ENCODE data around the gene ACSS1. TPM values are rescaled to one million over a fixed set of nuclear protein-coding genes. Genes with fewer than 3 reads are reported as not detected.
"Not testable (repeated sequence)": the region's sequence is repeated elsewhere in the genome, so short reads cannot be mapped to it uniquely, and the experiment has no call there.

ACSS1 gene
- total RNA-seq, 1 experiment from 2014 or later = 0.61 TPM

GRCh38 chr20:25003002-25003401 lies 54.9 kb downstream of the ACSS1 start:
- H3K79me1 ChIP-seq (ENCODE audit: insufficient read depth, low read depth, low read length, poor library complexity, severe bottlenecking) = no peaks in the 10 kb centered on the region
- H2BK15ac ChIP-seq (ENCODE audit: low read depth, low read length) = no peak overlapping the region
- H2BK20ac ChIP-seq (ENCODE audit: low read depth, low read length, poor library complexity, severe bottlenecking) = no peak overlapping the region
- no peak overlapping the region for H4K8ac ChIP-seq (replicated peaks; ENCODE audit: insufficient read length, low read depth, low read length)
- H3K23ac ChIP-seq (ENCODE audit: insufficient read length, low read depth, low read length) = no peak overlapping the region
- H3K27ac ChIP-seq (ENCODE audit: insufficient read length, low read depth, low read length) = no peak overlapping the region
- no peaks in the 10 kb centered on the region for H4K20me1 ChIP-seq (ENCODE audit: control insufficient read depth, insufficient read depth, insufficient read length)
- no peaks in the 10 kb centered on the region for H3K4me1 Mint-ChIP-seq
- no peak overlapping the region for H2AK5ac ChIP-seq (ENCODE audit: insufficient read length, low read length)
- H2BK12ac ChIP-seq (ENCODE audit: insufficient read length, low read depth, low read length) = no peak overlapping the region
- no peaks in the 10 kb centered on the region for H3K79me2 ChIP-seq (ENCODE audit: insufficient read depth, low read length)
- no peak overlapping the region for H3K27ac Mint-ChIP-seq
- H3K23me2 ChIP-seq (ENCODE audit: insufficient read length, low read depth, low read length, poor library complexity, severe bottlenecking) = no peaks in the 10 kb centered on the region
- no peak overlapping the region for H3K9ac ChIP-seq (ENCODE audit: extremely low read depth, insufficient read length, low read length)
- H4K91ac ChIP-seq (ENCODE audit: insufficient read length, low read depth, low read length) = no peak overlapping the region
- no peak overlapping the region for H2BK120ac ChIP-seq (ENCODE audit: low read depth, low read length, poor library complexity, severe bottlenecking)
- no peaks in the 10 kb centered on the region for H3K4me1 ChIP-seq (ENCODE audit: insufficient read depth, low read length)
- H3K4ac ChIP-seq (ENCODE audit: low read depth, low read length) = no peak overlapping the region
- TF ChIP-seq CTCF (conservative IDR thresholded peaks at IDR 0.05) = no peak
- H3K9me3 Mint-ChIP-seq = peaks cover 0 to 3% of the 10 kb centered on the region in 2 experiments; a peak in 2 of 5 replicates
- H3K9me3 ChIP-seq (ENCODE audit: control insufficient read depth, low read depth, low read length) = no peaks in the 10 kb centered on the region
- H3K36me3 Mint-ChIP-seq (ENCODE audit: insufficient read depth in 1 of 3, low read depth in 3 of 3) = no peaks in the 10 kb centered on the region
- no peak overlapping the region for H3K14ac ChIP-seq (ENCODE audit: insufficient read depth, low read length)
- no peak for DNase-seq
- no peak overlapping the region for H3K4me3 Mint-ChIP-seq
- H3K27me3 Mint-ChIP-seq (ENCODE audit: low read depth) = peaks cover 34% of the 10 kb centered on the region
- H2AFZ ChIP-seq (ENCODE audit: low read length) = no peak overlapping the region
- no CpG with 5 or more reads among the region's 1 CpG for WGBS (ENCODE audit: extremely low coverage, insufficient read length, low lambda C conversion rate)
- no peak overlapping the region for H4K5ac ChIP-seq (ENCODE audit: insufficient read length, low read depth, low read length)
- H2BK5ac ChIP-seq (ENCODE audit: insufficient read length, low read length) = no peak overlapping the region
- no peak overlapping the region for H3K18ac ChIP-seq (ENCODE audit: insufficient read length, low read depth, low read length)
- H3K27me3 ChIP-seq (ENCODE audit: insufficient read depth, low read length) = no peaks in the 10 kb centered on the region
- no peak overlapping the region for H3K56ac ChIP-seq (ENCODE audit: insufficient read length, low read depth, low read length)
- H3K4me2 ChIP-seq (ENCODE audit: insufficient read depth, insufficient read length, low read length) = no peak overlapping the region
- no peak overlapping the region for H3T11ph ChIP-seq (ENCODE audit: low read length)

GRCh38 chr20:25001323-25001722 lies 56.6 kb downstream of the ACSS1 start:
- H3K27me3 Mint-ChIP-seq (ENCODE audit: low read depth) = peaks cover 48% of the 10 kb centered on the region
- H4K91ac ChIP-seq (ENCODE audit: insufficient read length, low read depth, low read length); H3K23me2 ChIP-seq (ENCODE audit: insufficient read length, low read depth, low read length, poor library complexity, severe bottlenecking); H4K5ac ChIP-seq (ENCODE audit: insufficient read length, low read depth, low read length); H3K79me1 ChIP-seq (ENCODE audit: insufficient read depth, low read depth, low read length, poor library complexity, severe bottlenecking); H4K20me1 ChIP-seq (ENCODE audit: control insufficient read depth, insufficient read depth, insufficient read length); H3K18ac ChIP-seq (ENCODE audit: insufficient read length, low read depth, low read length); H2BK20ac ChIP-seq (ENCODE audit: low read depth, low read length, poor library complexity, severe bottlenecking); H3K79me2 ChIP-seq (ENCODE audit: insufficient read depth, low read length); H3K23ac ChIP-seq (ENCODE audit: insufficient read length, low read depth, low read length); H3K27ac Mint-ChIP-seq; H3K9me3 Mint-ChIP-seq; H2BK5ac ChIP-seq (ENCODE audit: insufficient read length, low read length); H2AFZ ChIP-seq (ENCODE audit: low read length); H3K9me3 ChIP-seq (ENCODE audit: control insufficient read depth, low read depth, low read length); H3K27ac ChIP-seq (ENCODE audit: insufficient read length, low read depth, low read length); H4K8ac ChIP-seq (replicated peaks; ENCODE audit: insufficient read length, low read depth, low read length); H2BK12ac ChIP-seq (ENCODE audit: insufficient read length, low read depth, low read length); H3K4me1 Mint-ChIP-seq; H3K36me3 Mint-ChIP-seq (ENCODE audit: insufficient read depth in 1 of 3, low read depth in 3 of 3); H2BK15ac ChIP-seq (ENCODE audit: low read depth, low read length); H3K14ac ChIP-seq (ENCODE audit: insufficient read depth, low read length); H3K4me1 ChIP-seq (ENCODE audit: insufficient read depth, low read length); DNase-seq; H2BK120ac ChIP-seq (ENCODE audit: low read depth, low read length, poor library complexity, severe bottlenecking); H3K4ac ChIP-seq (ENCODE audit: low read depth, low read length); H3K4me2 ChIP-seq (ENCODE audit: insufficient read depth, insufficient read length, low read length); H3K4me3 Mint-ChIP-seq; H3K27me3 ChIP-seq (ENCODE audit: insufficient read depth, low read length); H3T11ph ChIP-seq (ENCODE audit: low read length); H3K56ac ChIP-seq (ENCODE audit: insufficient read length, low read depth, low read length); H3K9ac ChIP-seq (ENCODE audit: extremely low read depth, insufficient read length, low read length); H2AK5ac ChIP-seq (ENCODE audit: insufficient read length, low read length): not testable (repeated sequence)
- no CpG with 5 or more reads among the region's 4 CpGs for WGBS (ENCODE audit: extremely low coverage, insufficient read length, low lambda C conversion rate)

Data from H9 (cell line).